Globus pallidus (tissue), 1 donor: Measurements from ENCODE around the gene RGS3.

Experiments
- DNase-seq: peaks from one replicate; pipeline ENCODE4 v3.0.0-alpha.2; 2015; ENCODE audit warnings: low spot score

RGS3 gene

GRCh38 chr9:113602126-113603047 is 138.9 kb downstream of the RGS3 start:
- no peak for DNase-seq

- no peak for DNase-seq
These were observed 139.5 kb downstream of the RGS3 start for GRCh38 chr9:113603048-113603375.

DNA sequence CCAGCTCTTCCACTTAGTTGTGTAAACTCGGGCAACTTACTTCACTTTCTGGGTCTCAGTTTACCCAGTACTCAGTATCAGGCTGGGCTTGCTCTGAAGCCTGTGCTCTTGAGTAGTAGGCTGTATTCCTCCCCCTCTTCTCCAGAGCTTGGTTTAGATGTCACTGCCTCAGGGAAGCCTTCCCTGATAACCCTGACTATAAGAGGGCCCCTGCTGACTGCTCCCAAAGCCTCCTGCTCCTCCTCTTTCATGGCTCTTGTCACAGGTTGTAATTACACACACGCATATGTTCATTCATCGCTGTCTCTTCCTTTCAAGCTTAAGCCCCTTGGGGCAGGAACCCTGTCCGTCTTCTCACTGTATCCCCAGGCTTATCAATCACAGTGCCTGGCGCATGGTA is 140.2 kb downstream of the RGS3 start:
- no peak for DNase-seq

DNA sequence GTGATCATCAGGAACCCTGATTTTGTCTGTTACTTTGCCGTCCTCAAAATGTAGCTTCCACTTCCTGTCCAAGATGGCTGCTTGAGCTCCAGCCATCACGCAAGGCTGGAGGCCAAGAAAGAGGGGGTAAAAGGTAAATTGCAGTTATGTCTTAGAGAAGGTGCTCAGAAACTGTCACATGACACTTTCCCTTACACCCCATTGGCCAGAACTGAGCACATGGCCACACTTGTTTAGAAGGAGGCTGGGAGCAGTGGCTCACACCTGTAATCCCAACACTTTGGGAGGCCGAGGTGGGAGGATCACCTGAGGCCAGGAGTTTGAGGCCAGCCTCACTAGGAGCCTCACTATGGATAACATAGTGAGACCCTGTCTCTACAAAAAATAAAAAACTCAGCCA is 140.9 kb downstream of the RGS3 start:
- DNase-seq: no peak

DNA sequence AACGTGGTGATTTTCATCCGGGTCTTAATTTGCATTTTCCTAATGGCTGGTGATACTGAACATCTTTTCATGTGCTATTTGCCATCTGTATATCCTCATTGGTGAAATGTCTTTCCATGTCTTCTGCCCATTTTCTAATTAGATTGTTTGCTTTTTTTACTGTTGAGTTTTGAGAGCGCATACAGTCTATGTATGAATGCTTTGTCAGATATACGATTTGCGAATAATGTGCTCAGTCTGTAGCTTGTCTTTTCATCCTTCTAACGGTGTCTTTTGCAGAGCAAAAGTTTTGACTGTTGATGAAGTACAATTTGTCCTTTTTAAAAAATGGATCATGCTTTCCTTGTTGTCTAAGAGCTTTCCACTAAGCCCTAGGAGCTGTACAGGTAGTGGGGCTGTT is 143.0 kb downstream of the RGS3 start:
- DNase-seq: no peak

- DNase-seq: no peak
These were observed 144.7 kb downstream of the RGS3 start for GRCh38 chr9:113608082-113608685.

GRCh38 chr9:113609562-113610318 is 146.2 kb downstream of the RGS3 start:
- DNase-seq: no peak

DNA sequence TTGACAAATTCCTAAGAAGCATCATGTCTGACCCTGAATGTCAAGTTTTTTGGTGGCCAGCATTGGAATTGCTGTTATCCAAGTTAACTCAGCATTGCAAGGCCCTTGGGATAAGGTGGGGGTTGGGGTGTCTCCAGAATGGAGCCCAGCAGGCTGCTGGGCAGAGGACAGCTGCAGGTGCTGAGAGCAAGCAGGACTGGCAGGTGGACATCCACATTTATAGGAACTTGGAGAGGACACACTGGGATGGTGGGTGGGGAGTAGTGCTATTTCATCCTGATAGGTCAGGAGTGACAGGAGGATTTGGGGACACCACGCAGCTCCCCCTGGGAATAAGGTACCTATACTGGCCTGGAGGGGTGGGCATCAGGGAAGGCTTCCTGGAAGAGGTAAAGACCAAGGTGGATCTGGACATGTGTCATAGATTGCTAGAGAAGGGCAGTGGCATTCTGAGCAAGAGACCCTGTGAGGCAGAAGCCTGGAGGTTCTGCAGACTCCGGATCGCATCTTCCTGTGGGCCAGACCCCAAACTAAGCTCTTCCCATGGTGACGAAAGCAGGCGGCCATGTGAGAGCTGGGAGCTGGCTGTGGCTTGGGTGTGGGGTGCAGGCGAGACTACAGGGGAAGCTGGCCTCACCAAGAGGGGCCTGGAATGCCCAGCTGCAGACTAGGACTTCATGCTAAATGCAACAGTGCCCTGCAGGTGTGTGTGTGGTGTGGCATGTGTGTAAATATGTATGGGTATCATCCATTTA is 148.1 kb downstream of the RGS3 start:
- DNase-seq: no peak

- no peak for DNase-seq
These were observed 148.8 kb downstream of the RGS3 start for GRCh38 chr9:113612216-113612747.

GRCh38 chr9:113612828-113613227 is 149.3 kb downstream of the RGS3 start:
- no peak for DNase-seq

DNA sequence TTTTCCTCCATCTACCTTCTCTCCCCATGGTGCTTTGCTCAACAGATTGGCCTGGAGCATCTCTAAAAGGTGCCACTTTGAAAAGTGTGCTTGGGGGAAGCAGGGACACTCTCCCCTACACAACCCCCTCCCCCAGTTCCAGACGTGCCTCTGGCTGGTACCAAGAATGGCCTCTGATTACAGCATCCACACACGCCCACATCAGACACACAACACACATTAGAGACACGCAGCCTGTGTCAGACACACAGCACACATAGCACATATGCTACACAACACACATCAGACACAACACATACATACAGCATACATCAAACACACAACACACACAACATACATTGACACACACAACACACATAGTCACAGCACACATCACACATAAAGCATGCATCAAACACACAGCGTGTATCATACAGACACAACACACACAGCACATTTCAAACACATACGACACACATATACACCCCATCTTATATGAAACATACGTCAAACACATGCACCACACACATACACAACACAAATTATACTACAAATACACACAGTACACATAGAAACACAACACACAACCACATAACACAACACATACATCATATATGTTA is 150.4 kb downstream of the RGS3 start:
- DNase-seq: no peak

DNA sequence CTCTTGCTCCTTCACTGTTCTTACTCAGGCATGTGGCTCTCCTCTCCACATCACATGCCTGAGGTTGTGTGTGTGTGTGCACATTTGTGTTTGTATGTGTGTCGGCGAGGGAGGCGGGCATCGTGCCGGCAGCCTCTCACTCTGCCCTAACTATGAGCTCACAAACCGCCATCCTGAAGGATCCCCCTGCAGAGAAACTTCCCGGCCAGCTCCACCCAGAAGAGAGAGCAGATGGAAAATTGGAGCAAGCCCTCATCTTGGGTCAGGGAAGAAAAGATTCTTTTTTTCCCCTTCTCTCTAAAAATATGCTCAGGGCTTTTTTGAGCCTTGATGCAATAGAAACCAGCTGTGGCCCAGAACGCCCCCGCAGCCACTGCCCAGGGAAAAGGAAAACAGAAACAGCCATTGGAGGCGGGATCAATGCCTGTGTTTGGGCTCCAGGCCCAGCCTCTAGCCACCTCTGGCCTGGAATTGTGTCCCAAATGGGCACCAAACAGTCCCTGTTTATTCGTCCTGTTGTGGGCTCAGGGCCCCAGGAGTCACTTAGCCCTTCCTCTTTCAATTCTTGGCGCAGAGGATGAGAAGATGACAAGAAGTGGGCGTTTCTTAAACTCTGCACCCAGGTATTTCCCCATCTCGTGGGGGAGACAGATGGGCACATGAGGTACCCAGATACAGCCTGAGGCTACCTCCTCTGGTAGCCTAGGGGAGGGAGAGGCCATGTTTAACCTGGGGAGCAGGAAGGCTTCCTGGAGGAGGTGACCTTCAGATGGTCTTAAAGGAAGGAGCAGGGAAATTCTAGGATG is 151.5 kb downstream of the RGS3 start:
- no peak for DNase-seq

GRCh38 chr9:113616116-113616515 is 152.6 kb downstream of the RGS3 start:
- no peak for DNase-seq

DNA sequence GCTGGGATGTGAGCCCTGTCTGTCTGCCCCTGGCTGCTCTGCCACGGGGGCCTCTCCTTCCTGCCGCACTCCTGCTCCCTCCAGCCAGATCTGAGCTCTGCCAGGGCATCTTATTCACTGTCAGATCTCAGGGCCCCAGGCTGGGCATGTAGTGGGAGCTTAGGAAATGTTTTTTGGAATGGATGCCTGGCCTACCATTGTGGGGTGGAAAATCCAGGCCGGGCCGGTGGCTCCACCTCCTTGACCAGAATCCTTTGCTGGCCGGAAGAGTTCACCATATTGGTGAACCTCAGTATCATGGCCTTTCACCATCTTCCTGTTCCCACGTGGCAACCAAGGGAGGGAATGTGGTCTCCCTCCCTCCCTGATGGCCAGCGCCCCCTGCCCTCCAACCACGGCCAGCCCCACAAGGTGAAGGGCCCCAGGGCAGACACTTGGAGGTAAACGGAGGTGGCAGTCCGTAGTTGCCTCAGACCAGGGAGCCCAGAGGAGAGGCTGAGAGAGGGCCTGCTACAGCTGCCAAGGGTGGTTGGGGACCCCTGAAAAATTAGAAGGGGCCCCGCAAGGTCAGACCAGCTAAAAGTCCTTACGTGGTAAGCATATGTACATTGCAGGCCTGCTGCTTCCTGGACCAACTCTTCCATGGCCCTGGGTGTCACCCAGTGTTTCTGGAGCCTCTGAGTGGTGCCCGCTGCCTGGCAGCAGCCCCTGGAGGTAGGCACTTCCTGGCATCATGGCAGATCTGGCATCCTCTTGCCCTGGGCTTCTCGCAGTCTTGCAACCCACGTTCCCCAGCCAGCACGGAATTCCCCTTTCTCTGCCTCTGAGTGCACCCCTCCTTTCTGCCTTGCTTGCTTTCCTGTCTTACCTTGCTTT is 153.3 kb downstream of the RGS3 start:
- DNase-seq: no peak

DNA sequence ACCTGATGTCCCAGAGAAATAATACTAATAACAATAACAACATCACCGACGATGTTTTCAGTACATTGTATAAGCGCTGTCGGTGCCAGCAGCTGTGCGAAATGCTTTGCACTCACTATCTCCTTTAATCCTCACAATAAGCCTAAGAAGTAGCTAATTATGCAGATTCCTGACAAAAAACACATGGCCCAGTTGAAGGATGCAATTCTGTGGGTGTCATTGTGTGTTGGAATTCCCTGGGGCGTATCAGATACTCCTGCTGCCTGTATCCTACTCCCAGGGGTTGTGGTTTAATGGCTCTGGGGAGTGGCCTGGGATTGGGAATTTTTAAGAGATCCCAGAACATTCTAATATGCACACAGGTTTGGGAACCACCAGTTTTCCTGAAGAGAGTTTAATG is 154.0 kb downstream of the RGS3 start:
- DNase-seq: no peak

GRCh38 chr9:113618836-113619490 is 155.4 kb downstream of the RGS3 start:
- DNase-seq: no peak

DNA sequence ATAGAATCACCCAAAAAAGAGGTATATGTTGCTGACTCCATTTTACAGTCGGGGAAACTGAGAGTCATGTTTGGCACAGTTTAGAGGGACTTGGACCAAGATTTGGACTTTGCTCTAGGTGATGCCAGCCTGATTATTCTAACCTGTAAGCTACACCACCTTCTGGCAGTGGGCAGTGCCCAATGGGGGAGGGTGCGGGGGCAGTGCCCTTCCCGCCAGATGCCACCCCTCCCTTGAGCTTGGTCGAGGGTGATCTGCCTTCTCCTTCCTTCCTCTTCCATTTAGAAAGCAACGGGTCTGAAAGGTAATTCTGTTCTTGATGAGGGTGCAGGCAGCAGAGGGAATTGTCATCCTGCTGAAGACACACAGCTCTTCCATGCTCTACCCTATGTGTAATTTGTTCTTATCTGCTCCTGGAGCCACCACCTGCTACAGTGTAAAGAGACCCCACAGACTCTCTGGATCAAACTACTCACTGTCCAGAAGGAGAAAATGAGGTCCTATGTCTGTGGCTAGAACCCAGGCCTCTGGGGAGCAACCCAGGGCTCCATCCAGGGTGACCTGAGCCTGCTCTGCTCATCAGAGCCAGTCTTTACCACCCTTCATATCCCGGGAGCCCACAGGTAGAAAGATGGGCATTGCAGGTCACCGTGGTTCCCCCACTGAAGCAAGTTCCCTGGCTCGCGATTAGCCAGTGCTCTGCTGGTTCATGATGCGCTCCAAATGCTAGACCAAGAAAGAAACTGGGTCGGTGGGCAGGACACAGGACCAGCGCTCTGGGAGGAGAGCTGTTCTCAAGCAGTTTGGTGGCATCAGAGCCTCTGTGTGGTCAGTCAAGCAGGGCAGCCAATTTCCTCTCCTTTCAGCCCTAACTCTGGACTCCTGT is 156.2 kb downstream of the RGS3 start:
- DNase-seq: no peak
